NCI-H1694 (cell line): Measurements from ENCODE around the gene TMEM132C.
"Not testable (repeated sequence)": the region's sequence is repeated elsewhere in the genome, so short reads cannot be mapped to it uniquely, and the experiment has no call there.

Source experiments
- DNase-seq: peaks from one replicate; lab custom pipeline; 2025; lab: John Stamatoyannopoulos, UW

The TMEM132C gene

DNA sequence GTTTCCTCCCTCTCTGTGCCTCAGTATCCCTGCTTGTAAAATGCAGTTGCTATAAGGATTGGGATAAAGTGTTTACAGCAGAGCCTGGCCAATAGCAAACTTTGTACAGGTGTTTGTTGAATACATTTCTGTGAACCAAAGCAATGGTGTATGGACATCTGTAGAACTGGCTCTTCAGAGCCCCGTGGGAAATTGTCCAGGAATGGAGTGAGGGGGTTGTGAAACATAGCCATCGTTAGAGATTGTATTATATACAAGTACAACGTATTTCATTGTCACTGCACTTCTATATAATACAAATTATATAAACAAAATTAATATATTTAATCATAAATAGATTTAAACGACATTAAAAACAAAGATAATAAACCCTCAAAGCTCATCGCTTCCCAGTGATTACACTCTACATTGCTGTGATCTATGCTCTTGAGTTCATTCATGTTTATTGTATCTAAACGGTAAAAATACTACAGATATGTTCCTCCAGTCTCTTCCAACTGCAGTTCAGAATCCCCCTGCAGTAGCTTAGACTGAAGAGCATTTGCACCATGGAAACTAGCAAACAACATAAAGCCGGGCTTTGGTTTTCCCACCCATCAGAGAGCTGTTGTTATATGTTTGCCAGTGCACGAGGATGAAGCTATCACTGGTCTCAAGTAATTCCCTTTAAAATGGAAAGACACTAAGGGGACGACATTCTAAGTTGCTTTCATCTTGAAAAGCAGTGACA is 216.7 kb downstream of the TMEM132C start:
- DNase-seq = no peak

DNA sequence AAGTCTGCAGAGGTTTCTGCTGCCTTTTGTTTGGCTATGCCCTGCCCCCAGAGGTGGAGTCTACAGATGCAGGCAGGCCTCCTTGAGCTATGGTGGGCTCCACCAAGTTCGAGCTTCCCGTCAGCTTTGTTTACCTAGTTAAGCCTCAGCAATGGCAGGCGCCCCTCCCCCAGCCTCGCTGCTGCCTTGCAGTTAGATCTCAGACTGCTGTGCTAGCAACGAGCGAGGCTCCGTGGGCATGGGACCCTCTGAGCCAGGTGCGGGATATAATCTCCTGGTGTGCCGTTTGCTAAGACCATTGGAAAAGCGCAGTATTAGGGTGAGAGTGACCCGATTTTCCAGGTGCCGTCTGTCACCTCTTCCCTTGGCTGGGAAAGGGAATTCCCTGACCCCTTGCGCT is 230.4 kb downstream of the TMEM132C start:
- DNase-seq = not testable (repeated sequence)

DNA sequence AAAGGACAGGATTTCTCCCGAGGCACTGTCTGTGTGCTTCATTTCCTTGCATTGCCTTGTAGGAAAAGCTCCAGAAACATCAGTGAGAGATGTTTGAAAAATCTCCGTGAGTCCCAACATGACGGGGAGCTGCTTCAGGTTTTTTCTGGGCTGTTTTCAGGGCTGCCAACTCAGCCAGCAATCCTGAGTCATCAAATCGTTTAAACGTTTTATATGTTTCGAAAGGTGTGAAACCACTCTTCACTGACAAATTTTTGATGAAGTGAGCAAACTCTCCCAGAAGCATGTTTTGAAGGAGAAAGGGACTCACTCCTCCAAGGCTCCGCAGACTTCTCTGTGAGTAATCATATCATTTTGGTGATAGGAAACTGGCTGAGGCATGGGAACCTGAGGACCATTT is 240.5 kb downstream of the TMEM132C start:
- no peak for DNase-seq

DNA sequence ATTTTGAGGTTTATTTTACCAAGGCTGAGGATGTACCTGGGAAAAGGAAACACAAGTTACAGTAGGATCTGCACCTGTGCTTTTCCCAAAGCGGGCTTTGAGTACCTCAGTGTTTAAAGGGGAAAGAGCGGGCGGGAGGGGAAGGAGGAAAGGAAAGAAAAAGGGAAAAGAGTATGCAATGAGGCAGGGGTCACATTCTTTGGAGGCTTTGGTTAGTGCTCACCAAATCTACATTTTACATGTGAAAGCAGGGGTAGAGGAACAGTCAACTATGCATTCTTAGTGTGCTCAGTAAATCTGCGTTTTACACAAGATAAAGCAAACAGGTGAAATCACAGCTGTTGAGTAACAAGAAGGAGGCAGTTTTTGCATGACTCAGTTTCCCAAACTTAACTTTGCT is 242.2 kb downstream of the TMEM132C start:
- no peak for DNase-seq

DNA sequence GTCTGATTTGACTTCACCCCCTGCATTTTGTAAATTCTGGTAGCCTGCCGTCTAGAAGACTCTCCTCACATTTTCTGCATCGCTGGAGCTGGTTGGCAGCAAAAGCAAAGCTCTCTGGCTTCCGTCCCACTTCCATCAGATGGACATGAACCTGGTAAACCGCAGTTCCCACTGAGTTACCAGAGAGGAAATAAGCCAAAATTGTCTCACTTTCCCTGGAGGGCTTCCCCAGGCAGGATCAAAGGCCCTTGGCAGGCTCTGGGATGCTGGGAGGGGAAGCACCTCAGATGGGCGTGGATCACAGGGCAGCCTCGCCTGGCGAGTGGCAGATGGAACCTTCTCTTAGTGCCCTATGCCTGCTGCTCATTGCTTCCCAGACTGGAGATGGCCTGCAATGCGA is 243.5 kb downstream of the TMEM132C start:
- no peak for DNase-seq

DNA sequence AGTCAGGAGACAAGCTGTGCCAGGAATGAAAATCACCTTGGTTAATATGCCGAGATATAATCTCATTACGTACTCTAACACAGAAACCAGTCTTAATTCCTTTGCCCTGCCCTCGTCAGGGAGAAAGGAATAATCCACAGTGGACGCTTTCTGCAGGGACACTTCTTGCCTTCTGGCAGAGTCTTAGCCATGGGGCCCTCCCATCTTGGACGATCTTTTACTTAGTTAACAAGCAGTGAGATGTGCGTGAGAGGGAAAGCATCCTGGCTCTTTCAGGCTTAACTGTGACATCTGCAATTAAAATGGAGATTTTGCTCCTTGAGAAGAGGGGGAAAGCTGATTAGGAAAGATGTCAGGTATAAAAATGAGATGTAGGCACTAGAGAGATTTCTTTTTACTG is 246.4 kb downstream of the TMEM132C start:
- DNase-seq = no peak

DNA sequence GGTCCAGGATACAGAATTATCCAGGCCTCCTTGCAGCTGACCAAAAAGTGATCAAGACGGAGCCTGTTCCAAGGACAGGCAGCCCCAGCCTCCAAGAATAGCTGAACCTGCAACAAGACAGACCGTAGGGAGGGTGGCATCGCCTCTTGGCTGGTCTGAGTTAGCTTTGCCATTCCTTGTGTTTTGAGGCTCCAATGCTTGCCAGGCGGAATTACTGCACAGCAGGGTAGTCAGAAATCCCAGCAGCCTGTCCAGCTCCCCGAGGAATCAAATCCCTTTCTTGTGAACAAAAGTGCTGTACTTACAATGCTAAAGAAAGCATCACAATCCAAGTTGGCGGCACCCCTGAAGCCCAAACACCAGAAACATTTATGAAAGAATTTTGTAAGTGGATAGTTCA is 246.9 kb downstream of the TMEM132C start:
- DNase-seq = no peak

DNA sequence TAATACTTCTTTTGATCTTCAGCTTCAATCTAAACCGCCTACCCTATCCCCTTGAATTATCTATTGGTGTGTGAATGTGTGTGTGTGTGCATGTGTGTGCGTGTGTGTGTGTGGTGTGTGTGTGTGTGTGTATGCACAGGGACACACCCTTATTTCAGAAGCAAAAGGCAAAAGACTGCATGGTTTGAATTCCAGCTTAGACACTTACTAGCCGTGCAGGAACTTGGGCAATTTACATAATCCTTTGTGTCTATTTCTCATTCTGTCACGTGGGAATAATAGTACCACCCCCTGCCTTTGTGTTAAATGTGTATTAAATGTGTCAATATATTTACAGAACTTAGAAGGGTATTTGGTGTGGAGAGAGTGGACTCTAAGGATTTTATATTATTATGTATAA is 251.7 kb downstream of the TMEM132C start:
- DNase-seq = no peak

DNA sequence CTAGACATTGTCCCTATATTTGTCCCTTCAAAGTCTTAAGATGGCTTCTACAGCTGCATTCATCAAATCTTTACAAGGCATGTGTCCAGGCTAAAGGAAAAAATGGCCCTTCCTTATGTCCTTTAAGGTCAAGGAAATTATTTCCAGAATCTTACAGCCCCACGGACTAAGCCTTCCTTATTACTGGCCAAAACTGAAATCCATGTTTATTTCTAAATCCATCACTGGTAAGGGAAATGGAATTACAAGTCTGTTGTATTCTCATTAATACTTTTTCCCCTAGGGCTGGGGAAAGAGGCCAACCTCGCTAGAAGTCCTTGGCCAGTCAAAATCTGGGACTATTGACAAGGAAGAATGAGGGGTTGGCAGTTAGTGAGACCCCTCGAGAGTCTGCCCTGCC is 252.5 kb downstream of the TMEM132C start:
- DNase-seq = no peak

DNA sequence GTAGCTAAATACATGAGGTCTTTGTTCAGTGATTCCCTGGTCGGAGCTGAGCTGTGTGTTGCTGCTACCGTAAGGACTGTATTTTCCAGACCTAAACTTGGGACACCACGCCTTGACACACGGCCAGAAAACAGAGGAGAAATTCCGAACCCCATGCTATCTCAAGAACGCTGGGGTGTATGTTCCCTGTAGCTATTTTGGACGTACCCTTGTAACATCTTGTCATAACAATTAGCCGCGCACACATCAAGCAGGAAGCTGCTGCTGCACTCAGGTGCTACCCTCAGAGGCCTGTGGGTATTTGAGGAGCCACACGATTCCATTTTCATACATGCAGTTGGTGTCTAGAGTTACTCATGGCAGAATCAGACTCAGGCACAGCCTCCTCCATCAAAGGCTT is 255.0 kb downstream of the TMEM132C start:
- DNase-seq = no peak

DNA sequence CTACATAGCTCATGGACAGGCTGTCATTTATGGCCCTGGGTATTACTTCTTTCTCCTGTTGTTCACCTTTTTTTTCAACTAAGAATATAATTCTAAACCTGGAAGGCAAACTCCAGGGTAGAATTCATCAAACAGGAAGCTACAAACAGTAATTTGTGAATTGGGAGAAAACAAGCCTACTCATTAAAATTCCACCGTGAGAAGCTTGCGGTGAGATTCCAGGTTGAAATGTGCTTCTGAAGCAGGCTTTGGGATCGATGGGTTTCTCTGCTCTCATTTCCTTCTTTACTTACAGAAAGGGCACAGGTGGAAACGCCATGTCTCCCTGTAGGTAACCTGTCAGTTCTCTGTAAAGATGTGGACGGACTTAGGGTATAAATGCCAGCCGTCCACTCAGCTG is 257.5 kb downstream of the TMEM132C start:
- no peak for DNase-seq

DNA sequence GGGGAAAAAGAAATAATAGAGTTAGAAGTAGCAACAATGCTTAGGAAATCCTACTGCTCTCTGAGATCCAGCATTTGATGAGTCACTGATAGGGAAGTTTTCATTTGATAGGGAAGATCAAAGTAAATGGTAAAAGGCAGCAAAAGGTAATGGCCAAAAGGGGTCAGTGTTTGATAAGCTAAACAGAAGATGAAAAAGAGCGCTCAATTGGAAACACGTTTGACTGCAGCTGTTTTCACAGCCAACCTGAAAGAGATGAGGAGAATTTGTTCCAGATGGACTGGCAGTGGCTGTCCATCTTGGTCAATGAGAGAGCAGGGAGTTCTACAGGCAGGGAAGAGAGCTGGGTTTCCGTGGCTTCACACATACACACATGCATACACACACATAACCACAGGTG is 264.2 kb downstream of the TMEM132C start:
- no peak for DNase-seq

DNA sequence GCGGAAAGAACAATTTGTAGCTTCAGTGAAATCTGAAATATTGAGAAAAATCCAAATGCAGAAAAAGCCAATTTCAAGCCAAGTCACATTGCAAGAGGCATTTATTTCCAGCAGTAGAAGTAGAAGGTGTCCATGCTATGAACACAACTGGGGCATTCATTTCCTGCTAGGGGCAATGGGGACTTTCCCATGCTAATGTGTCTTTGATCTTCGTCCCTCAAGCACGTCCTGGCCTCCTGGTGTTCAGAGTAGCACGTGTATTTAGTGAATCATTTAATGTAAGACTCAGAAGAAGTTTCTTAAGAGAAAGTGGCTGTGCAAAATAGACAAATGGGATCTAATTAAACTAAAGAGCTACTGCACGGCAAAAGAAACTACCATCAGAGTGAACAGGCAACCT is 267.9 kb downstream of the TMEM132C start:
- DNase-seq = no peak

DNA sequence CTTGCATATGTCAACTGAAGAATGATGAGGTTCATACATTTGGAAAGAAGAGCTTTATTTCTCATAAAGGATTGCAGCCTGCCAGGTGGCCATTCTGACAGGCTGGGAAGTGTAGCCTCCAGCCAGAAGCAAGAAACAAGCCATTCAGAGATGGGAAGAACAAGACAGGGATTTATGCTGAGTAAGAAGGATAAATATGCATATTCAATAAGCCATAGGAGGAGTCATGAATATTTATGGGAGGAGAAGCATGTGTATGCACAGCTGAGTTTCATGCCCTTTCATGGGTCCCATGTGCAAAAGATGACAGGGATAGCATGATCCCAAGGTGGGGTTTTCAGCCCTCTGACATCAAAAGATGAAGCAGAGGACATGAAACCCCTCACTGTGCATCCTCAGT is 269.8 kb downstream of the TMEM132C start:
- DNase-seq = no peak

DNA sequence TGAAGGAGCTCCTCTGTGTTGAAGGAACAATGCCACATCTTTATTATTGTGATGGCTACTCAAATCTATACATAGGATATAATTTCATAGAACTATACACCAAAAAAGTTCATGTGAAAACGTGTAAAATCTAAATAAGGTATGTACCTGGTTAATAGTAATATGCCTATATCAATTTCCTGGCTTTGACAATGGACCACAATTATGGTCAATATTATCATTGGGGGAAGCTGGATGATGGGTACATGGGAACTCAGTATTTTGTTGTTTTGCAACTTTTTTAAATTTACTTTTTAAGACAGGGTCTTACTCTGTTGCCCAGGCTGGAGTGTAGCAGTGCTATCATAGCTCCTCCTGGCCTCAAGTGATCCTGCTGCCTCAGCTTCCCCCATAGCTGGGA is 270.7 kb downstream of the TMEM132C start:
- no peak for DNase-seq

DNA sequence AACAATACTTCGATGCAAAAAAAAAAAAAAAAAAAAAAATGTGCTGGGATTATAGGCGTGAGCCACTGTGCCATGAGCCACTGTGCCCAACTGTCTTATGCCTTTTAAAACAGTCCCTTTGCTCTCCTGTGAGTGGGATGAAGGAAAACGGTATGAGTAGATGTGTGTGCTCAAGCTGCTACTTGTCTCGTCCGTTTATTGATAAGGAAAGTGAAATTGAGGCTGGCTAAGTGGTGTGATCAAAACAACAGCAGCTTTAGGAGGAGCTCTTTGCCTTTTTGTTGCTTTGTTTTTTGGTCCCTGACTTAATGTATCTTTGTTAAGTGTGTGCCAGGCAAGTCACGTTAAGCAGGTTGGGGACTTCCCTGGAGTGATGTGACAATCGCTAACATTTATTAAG is 275.9 kb downstream of the TMEM132C start:
- no peak for DNase-seq

DNA sequence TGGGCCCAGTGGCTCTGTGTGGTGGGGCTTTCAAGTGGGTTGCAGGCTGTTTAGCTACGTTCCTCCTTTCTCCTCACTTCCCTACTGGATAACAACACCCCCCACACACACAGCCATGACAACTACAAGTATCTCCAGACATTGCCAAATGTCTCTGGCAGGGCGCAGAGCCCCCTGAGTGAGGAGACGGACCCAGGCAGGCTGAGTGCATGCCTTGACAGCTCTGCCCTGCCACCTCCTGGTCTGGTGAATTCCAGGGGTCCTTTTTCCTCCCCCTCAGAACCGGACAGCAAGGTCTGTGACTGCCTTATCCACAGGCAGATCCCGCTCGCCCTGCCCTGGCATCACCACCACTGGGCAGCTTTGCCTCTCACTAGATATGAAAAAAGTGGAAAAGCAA is 276.5 kb downstream of the TMEM132C start:
- DNase-seq = no peak

DNA sequence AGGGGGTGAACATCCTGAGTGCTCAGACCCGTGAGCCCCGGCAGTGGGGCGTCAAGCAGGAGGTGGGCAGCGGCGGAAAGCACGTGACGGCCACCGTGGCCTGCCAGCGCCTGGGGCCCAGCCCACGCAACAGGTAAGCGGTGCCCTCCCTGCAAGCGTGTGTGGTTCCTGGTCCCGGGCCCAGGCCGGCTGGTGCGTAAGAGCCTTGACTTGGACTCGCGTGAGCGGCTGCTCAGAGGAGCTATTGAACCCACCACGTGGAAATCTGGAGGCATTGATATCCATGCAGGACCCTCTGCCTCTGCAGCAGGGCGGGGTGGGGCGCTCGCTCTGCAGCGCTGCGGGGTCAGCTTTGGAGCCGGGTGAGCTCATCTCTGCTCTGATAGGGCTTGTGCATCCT is 277.0 kb downstream of the TMEM132C start:
- DNase-seq = no peak

DNA sequence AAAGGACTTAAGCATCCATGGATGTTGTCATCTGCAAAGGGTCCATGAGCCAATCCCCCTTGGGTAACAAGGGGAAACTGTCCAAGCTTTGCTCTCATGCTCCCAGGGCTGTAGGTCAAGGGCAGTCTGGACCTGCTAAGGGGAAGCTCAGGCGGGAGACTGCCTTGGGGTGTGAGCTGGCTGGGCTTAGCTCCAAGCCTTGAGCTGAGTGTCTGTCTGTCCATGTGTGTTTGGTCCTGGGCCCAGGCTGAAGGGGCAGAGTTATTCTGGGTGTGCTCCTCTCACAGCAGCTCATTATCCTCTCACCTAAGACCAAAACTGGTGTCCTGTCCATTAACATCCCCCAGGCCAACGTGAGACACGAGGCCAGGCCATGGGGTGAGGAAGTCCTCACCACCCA is 282.0 kb downstream of the TMEM132C start:
- DNase-seq = no peak

DNA sequence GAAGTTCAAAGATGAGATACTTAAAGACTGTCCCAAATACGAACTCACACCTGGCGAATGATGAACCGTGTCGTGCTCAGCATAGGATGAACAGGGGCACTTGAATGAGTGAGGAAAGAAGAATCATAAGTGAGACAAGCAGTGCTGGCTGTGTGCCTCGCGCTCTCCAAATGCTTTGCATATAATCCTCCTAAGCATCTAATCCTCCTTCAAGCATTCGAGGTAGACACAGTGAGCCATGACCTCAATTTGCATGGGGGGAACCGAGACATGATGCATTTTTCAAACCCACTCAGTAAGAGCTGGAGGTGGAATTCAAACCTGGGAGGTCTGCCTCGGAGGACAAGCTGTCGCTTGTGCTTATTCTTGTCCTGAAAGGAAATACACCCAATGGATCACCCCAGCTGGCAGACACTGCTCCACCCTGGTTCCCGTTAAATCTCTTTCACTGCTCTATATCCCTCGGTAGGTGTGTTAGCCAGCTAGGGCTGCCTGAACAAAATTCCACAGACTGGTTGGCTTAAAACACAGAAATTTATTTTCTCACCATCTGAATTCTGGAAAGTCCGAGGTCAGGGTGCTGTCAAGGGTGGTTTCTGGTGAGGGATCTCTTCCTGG is 282.7 kb downstream of the TMEM132C start:
- DNase-seq = no peak

DNA sequence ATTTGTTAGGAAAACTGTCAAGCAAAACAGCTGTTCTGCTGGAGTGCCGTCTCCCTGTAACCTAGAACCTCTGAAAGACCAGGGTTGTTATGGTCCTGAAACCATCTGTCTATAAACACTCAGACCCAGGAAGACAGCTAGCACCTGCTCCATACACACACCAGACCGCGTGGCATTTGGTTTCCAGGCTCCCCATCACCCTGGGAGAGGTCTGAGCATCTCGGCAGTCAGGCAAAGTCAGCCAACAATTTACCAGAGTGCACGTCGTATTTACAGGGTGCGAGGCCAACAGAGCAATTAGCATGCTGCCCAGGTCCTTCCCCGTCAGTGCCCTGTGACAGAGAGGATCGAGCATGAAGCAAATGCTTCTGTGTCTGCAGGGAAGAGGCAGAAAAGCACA is 284.3 kb downstream of the TMEM132C start:
- DNase-seq = no peak

DNA sequence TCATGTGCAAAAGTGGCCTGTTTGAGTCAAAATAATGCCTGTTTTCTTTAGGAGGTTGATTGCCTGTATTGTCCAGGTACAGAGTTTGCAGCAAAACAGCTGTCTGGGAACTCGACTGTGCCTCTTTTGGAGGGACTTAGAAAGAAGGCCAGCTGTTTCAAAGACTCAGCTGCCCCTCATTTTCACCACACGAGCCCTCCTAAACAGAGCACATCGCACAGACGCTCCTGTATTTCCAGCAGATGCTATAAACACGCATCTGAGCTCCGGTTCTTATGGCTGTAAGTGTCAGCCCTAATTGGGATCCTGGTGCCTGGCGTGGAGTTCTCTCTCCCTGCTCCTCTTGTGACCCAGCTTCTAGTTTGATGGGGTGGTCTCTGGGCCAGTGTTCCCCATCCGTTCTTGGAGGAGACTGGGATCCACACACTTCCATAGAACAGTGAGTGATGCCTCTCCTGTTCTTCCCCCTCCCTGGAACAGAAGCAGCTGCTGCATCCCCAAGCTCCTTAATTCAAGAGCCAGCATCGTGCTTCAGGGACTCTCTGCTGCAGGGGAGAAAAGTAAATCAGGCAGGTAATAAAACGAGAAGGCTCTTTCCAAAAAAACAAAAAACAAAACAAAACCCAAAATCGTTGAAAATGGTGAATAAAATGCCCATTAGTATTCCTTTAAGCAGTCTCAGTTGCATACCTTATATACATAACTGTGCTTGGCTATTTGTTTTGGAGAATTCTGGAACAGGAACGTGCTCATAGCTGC is 287.8 kb downstream of the TMEM132C start:
- no peak for DNase-seq

DNA sequence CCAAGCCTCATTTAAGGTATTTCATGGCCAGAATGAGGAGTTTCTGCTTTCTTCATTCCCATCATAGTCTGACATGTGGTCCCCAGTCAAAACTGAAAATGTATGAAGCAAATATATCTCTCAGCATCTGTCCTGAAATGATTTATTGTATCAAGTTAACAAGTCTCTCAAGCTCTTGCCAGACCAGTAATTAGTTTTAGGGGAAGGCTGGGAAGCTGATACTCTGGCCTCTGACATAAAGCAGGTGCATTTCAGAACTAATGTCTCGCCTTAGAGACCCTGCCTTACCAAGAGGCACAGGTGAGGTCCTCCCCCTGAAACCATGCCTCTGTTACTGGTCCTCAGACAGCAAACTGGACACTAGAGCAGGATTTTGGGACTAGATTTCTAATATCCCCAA is 290.3 kb downstream of the TMEM132C start:
- no peak for DNase-seq
